ENCODE results near the gene PHF20.

The PHF20 gene

GRCh38 chr20:35766843-35767242, 5.0 kb upstream of the PHF20 start:
- Histone ChIP-seq H3K4me2 (ENCODE audit: low read length) (no peak overlapping the region), H3K4ac (ENCODE audit: low read depth, low read length) (no peak overlapping the region), H3K23ac (ENCODE audit: low read length) (no peak overlapping the region), H2BK12ac (ENCODE audit: low read length) (no peak overlapping the region), H4K91ac (ENCODE audit: low read depth, low read length) (no peak overlapping the region), H3K27me3 (ENCODE audit: insufficient read depth, low read length) (no peaks in the 10 kb centered on the region), H3K79me1 (ENCODE audit: low read length) (peaks cover 3% of the 10 kb centered on the region), H3K9ac (ENCODE audit: low read length) (no peak overlapping the region), H3K4me3 (ENCODE audit: low read depth, low read length) (no peak overlapping the region), H3K14ac (ENCODE audit: low read length) (no peak overlapping the region), H4K12ac (ENCODE audit: low read depth, low read length) (no peak overlapping the region), H2BK120ac (ENCODE audit: insufficient read depth, low read length, poor library complexity) (no peak overlapping the region), H3K9me3 (ENCODE audit: insufficient read depth, low read depth, low read length) (no peaks in the 10 kb centered on the region), H3K27ac (ENCODE audit: low read depth, low read length) (no peak overlapping the region), H3K79me2 (ENCODE audit: control insufficient read depth, insufficient read depth, low read length, poor library complexity) (no peaks in the 10 kb centered on the region), H2BK5ac (ENCODE audit: low read depth, low read length, poor library complexity) (no peak overlapping the region), H3K36me3 (ENCODE audit: control insufficient read depth in 1 of 2, insufficient read depth in 2 of 2, low read length in 2 of 2) (no peaks in the 10 kb centered on the region), H3K18ac (ENCODE audit: low read length) (no peak overlapping the region), H2AK5ac (ENCODE audit: low read length) (no peak overlapping the region), H4K8ac (ENCODE audit: low read depth, low read length) (no peak overlapping the region), H2AFZ (ENCODE audit: insufficient read depth, low read length, poor library complexity) (no peak overlapping the region), H3K4me1 (ENCODE audit: control insufficient read depth in 1 of 2, insufficient read depth in 2 of 2, low read length in 2 of 2) (peaks cover 4 to 10% of the 10 kb centered on the region in 2 experiments)
- no peak for DNase-seq
- WGBS (ENCODE audit: extremely low coverage, insufficient coverage, insufficient read length), result no CpG with 5 or more reads among the region's 4 CpGs

GRCh38 chr20:35767683-35768481, 3.9 kb upstream of the PHF20 start:
- peak overlapping the region; percentile 13 for H4K8ac ChIP-seq (ENCODE audit: low read depth, low read length)

GRCh38 chr20:35768731-35769664, 2.8 kb upstream of the PHF20 start:
- Histone ChIP-seq H3K4me3 (ENCODE audit: low read depth, low read length) (no peak overlapping the region), H3K36me3 (ENCODE audit: control insufficient read depth in 1 of 2, insufficient read depth in 2 of 2, low read length in 2 of 2) (no peaks in the 10 kb centered on the region), H2BK12ac (ENCODE audit: low read length) (no peak overlapping the region), H2AK5ac (ENCODE audit: low read length) (no peak overlapping the region), H3K79me2 (ENCODE audit: control insufficient read depth, insufficient read depth, low read length, poor library complexity) (peaks cover 3% of the 10 kb centered on the region), H3K79me1 (ENCODE audit: low read length) (peaks cover 3% of the 10 kb centered on the region), H3K9me3 (ENCODE audit: insufficient read depth, low read depth, low read length) (no peaks in the 10 kb centered on the region), H3K4ac (ENCODE audit: low read depth, low read length) (no peak overlapping the region), H3K18ac (ENCODE audit: low read length) (no peak overlapping the region), H4K12ac (ENCODE audit: low read depth, low read length) (no peak overlapping the region), H3K9ac (ENCODE audit: low read length) (no peak overlapping the region), H3K23ac (ENCODE audit: low read length) (no peak overlapping the region), H3K4me1 (ENCODE audit: control insufficient read depth in 1 of 2, insufficient read depth in 2 of 2, low read length in 2 of 2) (peaks cover 6 to 14% of the 10 kb centered on the region in 2 experiments), H3K14ac (ENCODE audit: low read length) (no peak overlapping the region), H2BK5ac (ENCODE audit: low read depth, low read length, poor library complexity) (no peak overlapping the region), H2AFZ (ENCODE audit: insufficient read depth, low read length, poor library complexity) (no peak overlapping the region), H2BK120ac (ENCODE audit: insufficient read depth, low read length, poor library complexity) (no peak overlapping the region), H4K91ac (ENCODE audit: low read depth, low read length) (peak overlapping the region; percentile 3), H3K4me2 (ENCODE audit: low read length) (no peak overlapping the region), H4K8ac (ENCODE audit: low read depth, low read length) (peak overlapping the region; percentile 37), H3K27ac (ENCODE audit: low read depth, low read length) (peak overlapping the region; percentile 38), H3K27me3 (ENCODE audit: insufficient read depth, low read length) (no peaks in the 10 kb centered on the region)
- no CpG with 5 or more reads among the region's 5 CpGs for WGBS (ENCODE audit: extremely low coverage, insufficient coverage, insufficient read length)
- DNase-seq, result peak; percentile 89 to 93

More at GRCh38 chr20:35767683-35768481, 3.9 kb upstream of the PHF20 start:
- H3K79me2 ChIP-seq (ENCODE audit: control insufficient read depth, insufficient read depth, low read length, poor library complexity), result peaks cover 3% of the 10 kb centered on the region
- no peak overlapping the region for H2BK5ac ChIP-seq (ENCODE audit: low read depth, low read length, poor library complexity)
- no peak overlapping the region for H3K4ac ChIP-seq (ENCODE audit: low read depth, low read length)
- peak overlapping the region; percentile 26 for H4K12ac ChIP-seq (ENCODE audit: low read depth, low read length)
- H2BK12ac ChIP-seq (ENCODE audit: low read length), result peak overlapping the region; percentile 23
- no CpG with 5 or more reads among the region's 12 CpGs for WGBS (ENCODE audit: extremely low coverage, insufficient coverage, insufficient read length)
- H3K14ac ChIP-seq (ENCODE audit: low read length), result no peak overlapping the region
- peaks cover 3% of the 10 kb centered on the region for H3K79me1 ChIP-seq (ENCODE audit: low read length)
- no peak overlapping the region for H3K23ac ChIP-seq (ENCODE audit: low read length)
- no peak overlapping the region for H2AFZ ChIP-seq (ENCODE audit: insufficient read depth, low read length, poor library complexity)
- H3K27ac ChIP-seq (ENCODE audit: low read depth, low read length), result no peak overlapping the region
- H2AK5ac ChIP-seq (ENCODE audit: low read length), result peak overlapping the region; percentile 18
- H3K36me3 ChIP-seq (ENCODE audit: control insufficient read depth in 1 of 2, insufficient read depth in 2 of 2, low read length in 2 of 2), result no peaks in the 10 kb centered on the region
- no peak overlapping the region for H2BK120ac ChIP-seq (ENCODE audit: insufficient read depth, low read length, poor library complexity)
- H3K4me1 ChIP-seq (ENCODE audit: control insufficient read depth in 1 of 2, insufficient read depth in 2 of 2, low read length in 2 of 2), result peaks cover 4 to 12% of the 10 kb centered on the region in 2 experiments
- H3K4me2 ChIP-seq (ENCODE audit: low read length), result no peak overlapping the region
- DNase-seq, result peak in 1 of 2 donors; percentile 11
- H3K9me3 ChIP-seq (ENCODE audit: insufficient read depth, low read depth, low read length), result no peaks in the 10 kb centered on the region
- no peak overlapping the region for H3K9ac ChIP-seq (ENCODE audit: low read length)
- H3K27me3 ChIP-seq (ENCODE audit: insufficient read depth, low read length), result no peaks in the 10 kb centered on the region
- no peak overlapping the region for H3K18ac ChIP-seq (ENCODE audit: low read length)
- H4K91ac ChIP-seq (ENCODE audit: low read depth, low read length), result peak overlapping the region; percentile 43
- H3K4me3 ChIP-seq (ENCODE audit: low read depth, low read length), result no peak overlapping the region

GRCh38 chr20:35771367-35771688, 487 bp upstream of the PHF20 start:
- Histone ChIP-seq H3K79me1 (ENCODE audit: low read length) (peaks cover 3% of the 10 kb centered on the region), H3K14ac (ENCODE audit: low read length) (no peak overlapping the region), H2AFZ (ENCODE audit: insufficient read depth, low read length, poor library complexity) (peak overlapping the region; percentile 64), H3K36me3 (ENCODE audit: control insufficient read depth in 1 of 2, insufficient read depth in 2 of 2, low read length in 2 of 2) (no peaks in the 10 kb centered on the region), H3K18ac (ENCODE audit: low read length) (peak overlapping the region; percentile 11), H4K12ac (ENCODE audit: low read depth, low read length) (peak overlapping the region; percentile 56), H3K9me3 (ENCODE audit: insufficient read depth, low read depth, low read length) (no peaks in the 10 kb centered on the region), H4K8ac (ENCODE audit: low read depth, low read length) (peak overlapping the region; percentile 70), H3K79me2 (ENCODE audit: control insufficient read depth, insufficient read depth, low read length, poor library complexity) (peaks cover 3% of the 10 kb centered on the region), H2BK12ac (ENCODE audit: low read length) (peak overlapping the region; percentile 45), H3K27me3 (ENCODE audit: insufficient read depth, low read length) (no peaks in the 10 kb centered on the region), H2BK5ac (ENCODE audit: low read depth, low read length, poor library complexity) (no peak overlapping the region), H2AK5ac (ENCODE audit: low read length) (no peak overlapping the region), H3K9ac (ENCODE audit: low read length) (no peak overlapping the region), H3K4me1 (ENCODE audit: control insufficient read depth in 1 of 2, insufficient read depth in 2 of 2, low read length in 2 of 2) (peaks cover 6 to 14% of the 10 kb centered on the region in 2 experiments), H3K4me3 (ENCODE audit: low read depth, low read length) (peak overlapping the region; percentile 31), H3K27ac (ENCODE audit: low read depth, low read length) (no peak overlapping the region), H4K91ac (ENCODE audit: low read depth, low read length) (peak overlapping the region; percentile 39), H3K4me2 (ENCODE audit: low read length) (peak overlapping the region; percentile 93), H3K23ac (ENCODE audit: low read length) (no peak overlapping the region), H3K4ac (ENCODE audit: low read depth, low read length) (no peak overlapping the region), H2BK120ac (ENCODE audit: insufficient read depth, low read length, poor library complexity) (no peak overlapping the region)
- no peak for DNase-seq
- no CpG with 5 or more reads among the region's 9 CpGs for WGBS (ENCODE audit: extremely low coverage, insufficient coverage, insufficient read length)
